GM21390 (cell line): ENCODE data around the gene CIDEC.
"Not testable (repeated sequence)": the region's sequence is repeated elsewhere in the genome, so short reads cannot be mapped to it uniquely, and the experiment has no call there.

Experiments
- ATAC-seq: cut with Tn5 transposase; IDR thresholded peaks from one replicate; pipeline ENCODE4 v1.9.1; 2021; ENCODE audit not compliant: unreplicated experiment

CIDEC gene

DNA sequence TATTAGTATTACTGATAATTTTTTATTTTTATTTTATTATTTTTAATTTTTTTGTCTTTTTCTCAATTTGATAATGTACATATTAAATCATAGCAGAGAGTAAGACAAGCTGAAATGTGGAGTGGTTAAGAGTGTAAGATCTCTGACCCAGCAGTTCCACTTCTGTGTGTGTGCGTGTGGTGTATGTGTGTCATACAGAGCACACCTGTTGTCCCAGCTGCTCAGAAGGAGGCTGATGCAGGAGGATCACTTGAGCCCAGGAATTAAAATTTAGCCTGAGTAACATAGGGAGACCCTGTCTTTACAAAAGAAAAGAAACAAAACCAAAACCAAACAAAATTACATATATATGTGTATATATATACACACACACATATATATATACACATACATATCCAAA is 1.4 kb upstream of the CIDEC start:
- no peak for ATAC-seq

DNA sequence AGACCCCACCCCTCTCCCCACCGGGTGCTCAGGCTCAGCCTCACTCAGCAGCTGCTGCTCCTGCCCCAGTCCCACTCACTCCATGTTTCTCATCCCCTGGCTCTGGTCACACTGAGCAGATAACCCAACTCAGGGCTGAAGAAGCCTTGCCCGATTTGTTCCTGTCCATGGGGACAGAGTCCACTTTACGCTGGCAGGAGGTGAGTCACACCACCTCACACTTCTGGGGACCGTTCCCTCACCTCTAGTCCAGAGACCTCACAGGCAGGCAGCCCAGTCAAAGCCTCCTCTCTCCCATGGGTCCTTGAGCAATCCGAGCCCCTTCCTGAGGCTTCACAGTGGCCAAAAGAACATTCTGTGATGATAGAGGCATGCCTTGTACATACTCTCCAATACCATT is 1.4 kb downstream of the CIDEC start:
- ATAC-seq: no peak

DNA sequence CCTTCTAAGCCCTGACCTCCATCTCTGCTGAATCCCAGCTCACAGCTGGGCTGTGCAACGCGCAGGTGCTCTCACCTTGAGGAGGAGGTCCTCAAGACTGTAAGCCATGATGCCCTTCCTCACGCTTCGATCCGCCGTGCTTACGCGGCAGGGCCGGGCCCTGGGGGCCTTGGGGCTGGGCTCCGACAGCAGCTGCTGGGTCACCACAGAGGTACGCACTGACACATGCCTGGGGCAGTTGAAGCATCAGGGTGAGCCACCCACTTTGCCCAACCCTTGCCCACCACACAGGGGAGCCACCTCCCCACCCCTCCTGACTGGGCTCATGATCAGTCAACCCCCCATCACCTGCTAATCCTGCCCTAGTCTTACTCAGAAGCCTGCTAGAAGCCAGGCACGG is 3.1 kb downstream of the CIDEC start:
- no peak for ATAC-seq

DNA sequence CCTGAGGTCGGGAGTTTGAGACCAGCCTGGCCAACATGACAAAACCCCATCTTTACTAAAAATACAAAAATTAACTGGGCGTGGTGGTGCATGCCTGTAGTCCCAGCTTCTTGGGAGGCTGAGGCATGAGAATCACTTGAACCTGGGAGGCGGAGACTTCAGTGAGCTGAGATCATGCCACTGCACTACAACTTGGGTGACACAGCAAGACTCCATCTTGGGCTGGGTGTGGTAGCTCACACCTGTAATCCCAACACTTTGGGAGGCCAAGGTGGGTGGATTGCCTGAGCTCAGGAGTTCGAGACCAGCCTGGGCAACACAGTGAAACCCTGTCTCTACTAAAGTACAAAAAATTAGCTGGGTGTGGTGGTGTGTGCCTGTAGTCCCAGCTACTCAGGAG is 3.8 kb downstream of the CIDEC start:
- not testable (repeated sequence) for ATAC-seq

DNA sequence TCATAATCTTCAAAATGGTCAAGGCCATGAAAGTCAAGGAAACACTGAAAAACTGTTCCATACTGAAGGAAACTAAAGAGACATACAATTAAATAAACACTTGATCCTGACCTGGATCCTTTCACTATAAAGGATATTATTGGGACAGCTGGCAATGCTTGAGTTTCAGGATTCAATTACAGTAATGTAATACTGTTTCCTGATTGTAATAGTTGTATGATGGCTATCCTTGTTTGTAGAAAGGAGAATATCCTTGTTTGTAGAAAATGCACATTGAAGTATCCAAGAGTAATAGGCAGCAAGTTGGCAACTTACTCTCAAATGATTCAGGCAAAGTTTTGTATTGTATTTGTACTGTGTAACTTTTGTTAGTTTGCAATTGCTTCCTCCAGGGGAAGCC is 4.6 kb downstream of the CIDEC start:
- ATAC-seq: no peak

DNA sequence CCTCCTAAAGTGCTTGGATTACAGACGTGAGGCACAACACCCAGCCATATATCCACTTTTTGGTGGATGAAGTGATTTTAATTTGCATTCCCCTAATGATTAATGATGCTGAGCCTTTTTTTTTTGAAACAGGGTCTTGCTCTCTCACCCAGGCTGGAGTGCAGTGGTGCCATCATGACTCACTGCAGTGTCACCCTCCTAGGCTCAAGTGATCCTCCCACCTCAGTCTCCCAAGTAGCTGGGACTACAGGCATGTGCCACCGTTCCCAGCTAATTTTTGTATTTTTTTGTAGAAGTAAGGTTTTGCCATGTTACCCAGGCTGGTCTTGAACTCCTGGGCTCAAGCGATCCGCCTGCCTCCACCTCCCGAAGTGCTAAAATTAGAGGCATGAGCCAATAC is 8.0 kb downstream of the CIDEC start:
- not testable (repeated sequence) for ATAC-seq

DNA sequence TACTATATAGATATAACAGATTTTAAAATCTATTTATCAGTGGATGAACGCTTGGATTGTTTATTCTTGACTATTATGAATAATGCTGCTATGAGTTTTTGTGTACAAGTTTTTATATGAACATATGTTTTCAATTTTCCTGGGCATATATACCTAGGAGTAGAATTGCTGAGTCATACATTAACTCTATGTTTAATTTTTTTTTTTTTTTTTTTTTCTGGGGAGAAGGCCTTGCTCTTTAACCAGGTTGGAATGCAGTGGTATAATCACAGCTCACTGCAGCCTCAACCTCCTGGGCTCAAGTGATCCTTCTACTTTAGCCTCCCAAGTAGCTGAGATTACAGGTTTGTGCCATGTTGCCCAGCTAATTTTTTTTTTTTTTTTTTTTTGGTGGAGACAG is 9.1 kb downstream of the CIDEC start:
- ATAC-seq: no peak

DNA sequence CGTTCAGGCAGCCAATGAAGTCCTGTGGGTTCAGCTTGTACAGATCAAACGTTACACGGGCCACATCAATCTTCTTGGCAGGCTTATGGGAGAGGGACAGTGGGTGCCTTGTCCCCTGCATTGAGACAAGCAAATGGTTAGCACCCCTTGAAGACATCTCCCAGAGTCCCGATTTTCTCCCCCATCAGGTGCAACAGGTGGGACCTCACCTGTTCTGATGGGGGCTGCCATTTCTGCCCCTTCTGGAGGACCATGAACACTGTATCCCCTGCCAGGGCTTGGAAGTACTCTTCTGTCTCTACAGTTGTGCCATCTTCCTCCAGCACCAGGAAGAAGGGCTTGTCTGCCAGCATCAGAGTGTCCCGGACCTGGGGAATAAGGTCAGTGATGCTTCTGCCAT is 10.1 kb downstream of the CIDEC start:
- ATAC-seq: no peak

DNA sequence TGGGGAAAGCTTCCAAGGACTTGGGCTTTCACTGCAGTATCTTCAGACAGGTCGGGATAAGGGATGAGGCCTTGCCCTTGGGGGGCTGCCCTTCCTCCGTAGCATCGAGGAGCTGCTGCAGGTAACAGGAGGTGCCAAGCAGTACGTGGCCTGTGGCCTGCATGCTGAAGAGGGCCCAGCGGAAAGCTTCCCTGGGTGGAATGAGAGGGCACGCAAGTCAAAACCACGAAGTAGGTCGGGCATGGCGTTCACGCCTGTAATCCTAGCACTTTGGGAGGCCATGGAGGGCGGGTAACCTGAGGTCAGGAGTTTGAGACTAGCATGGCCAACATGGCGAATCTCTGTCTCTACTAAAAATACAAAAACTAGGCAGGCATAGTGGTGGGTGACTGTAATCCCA is 12.9 kb downstream of the CIDEC start:
- no peak for ATAC-seq

DNA sequence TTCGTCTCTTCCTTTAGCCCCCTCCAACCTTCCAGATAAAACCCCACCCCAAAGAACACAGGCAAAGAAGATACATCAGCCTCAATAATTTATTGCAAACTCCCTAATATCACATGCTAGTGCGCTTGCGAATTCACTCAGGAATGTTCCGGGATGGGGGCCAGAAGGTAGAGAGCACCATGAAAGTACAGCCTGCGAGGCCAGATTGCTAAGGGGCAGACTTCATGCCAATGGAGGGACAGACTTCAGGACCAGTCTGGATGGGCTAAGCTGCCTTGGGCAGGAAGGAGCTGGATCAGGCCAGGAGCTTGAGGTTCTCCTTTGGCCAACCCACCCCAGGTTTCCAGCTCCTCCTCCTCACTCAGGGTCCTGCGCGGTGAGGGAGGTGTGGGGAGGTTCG is 13.4 kb downstream of the CIDEC start:
- no peak for ATAC-seq

DNA sequence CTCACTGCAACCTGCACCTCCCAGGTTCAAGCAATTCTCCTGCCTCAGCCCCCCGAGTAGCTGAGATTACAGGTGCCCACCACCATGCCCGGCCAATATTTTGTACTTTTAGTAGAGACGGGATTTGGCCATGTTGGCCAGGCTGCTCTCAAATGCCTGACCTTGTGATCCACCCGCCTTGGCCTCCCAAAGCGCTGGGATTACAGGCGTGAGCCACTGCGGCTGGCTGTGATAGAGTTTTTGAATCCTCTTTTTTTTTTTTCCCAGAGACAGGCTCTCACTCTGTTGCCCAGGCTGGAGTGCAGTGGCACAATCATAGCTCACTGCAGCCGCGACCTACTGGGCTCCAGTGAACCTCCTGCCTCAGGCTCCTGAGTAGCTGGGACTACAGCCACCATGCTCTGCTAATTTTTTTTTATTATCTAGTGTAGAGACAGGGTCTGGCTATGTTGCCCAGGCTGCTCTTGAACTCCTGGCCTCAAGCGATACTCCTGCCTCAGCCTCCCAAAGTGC is 14.9 kb downstream of the CIDEC start:
- not testable (repeated sequence) for ATAC-seq

DNA sequence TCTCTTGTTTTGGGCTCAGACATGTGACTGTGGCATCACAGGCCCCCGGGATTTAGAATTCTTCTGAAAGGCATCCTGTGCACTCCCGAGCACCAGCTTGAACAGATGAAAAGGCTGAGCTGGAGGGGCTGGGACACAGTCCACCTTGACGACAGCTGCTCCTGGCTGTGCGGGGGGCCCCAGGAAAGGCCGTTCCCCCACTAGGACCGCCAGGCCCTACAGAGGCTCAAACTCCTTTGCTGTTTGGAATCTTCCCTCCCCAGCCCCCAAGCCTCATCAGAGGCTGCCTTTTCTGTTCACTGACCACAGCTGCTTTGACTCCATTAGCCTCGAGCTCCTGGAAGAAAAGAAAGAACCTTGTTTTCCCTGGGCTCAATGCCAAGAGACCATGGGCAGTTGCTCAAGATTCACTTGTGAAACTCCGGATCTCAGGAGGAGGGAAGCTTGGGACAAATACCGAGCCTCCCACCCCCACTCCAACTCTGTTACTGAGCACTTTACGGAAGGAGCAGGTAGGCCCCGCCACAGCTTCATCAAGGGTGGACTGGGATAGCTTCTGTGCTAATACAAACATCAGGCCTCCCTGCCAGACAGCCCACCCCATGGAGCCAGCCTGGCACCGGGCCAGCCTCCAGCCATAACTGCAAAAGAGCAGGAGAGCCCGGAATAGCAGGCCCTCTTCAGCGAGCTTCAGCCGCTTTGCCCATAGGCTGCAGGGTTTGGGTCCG is 15.7 kb downstream of the CIDEC start:
- no peak for ATAC-seq

DNA sequence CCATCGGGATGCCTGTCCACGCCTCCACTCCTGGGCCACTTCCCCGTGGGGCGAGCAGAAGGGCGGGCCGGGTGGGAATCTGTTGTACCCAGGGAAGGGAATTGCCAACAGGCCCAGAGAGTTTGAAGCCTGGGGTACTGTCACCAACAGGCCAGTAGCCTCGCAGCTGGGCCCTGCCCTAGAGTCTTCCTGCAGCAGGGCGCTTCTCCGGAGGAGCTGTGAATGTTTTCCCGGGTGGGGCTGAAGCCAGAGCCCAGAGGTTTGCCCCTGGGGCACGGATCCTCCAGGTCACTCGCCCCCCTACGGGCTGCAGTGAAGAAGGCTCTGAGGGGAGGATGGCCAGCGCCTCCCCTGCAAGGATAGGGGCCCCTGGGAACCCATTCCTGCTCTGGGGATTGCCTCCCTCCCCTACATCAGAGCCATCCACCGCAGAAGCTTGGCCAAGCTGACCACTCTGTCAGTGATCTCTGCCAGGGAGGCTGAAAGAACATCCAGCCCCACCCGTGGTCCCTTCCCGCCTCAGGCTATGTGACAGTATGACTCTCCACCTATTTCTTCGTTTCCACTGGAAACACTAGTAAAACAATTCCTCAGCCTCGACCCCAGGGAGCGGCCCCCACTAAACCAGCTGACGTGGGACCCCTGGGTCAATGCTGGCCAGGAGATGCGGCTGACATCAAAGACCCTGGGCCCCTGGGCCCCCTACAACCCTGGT is 16.8 kb downstream of the CIDEC start:
- no peak for ATAC-seq

DNA sequence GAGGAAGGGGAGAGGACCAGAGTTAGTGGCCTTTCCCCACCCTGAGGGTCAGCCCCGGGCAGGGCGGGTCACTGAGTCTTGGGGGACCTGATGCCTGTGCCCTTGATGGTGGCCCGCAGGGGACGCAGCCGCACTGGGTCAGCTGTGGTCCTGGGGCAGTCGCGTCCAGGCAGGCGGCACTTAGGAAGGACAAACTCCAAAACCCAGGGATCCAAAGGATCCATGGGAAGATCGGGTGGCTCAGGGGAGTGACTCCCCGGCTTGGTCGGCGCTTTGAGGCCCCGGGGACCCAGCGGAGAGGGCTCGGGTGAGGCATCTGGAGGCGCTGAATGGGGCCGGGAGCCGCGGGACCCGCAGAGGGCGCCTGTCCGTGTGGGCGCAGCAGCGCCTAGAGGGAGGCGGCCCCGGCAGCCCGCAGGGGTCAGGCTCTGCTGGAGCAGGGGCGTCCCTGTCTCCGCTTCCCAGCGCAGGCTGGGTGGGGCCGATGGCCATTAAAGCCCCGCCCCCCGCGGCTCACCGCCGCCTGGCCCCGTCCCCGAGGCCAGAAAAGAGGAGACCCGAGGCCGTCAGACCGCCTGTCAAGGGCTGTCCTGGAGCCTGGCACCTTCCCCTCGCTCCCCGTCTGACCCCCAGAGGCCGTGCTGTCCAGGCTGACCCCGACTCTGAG is 17.5 kb downstream of the CIDEC start:
- ATAC-seq: no peak

DNA sequence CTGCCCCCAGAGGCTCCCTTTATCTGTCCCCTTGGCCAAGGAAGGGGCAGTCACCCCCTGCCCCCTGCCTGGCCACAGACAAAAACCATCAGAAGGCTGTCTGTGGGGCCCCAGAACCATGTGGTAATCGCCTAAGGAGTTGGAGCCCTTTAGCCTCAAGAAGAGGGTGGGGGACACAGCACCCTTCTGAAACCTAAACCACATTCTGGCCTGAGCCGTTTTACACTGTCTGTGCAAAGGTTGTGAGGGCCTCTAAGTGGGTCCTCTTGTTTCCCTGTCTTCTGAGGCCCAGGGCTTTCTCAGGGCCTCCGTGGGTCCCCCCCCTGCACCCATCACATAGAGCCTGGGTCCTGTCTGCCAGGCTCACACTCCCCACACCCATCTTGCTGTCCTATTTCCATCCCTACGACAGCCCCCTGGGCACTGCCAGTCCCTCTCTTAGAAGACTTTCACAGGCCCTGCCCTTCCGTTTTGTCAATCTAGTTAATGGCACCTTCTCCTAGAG is 18.4 kb downstream of the CIDEC start:
- ATAC-seq: no peak

DNA sequence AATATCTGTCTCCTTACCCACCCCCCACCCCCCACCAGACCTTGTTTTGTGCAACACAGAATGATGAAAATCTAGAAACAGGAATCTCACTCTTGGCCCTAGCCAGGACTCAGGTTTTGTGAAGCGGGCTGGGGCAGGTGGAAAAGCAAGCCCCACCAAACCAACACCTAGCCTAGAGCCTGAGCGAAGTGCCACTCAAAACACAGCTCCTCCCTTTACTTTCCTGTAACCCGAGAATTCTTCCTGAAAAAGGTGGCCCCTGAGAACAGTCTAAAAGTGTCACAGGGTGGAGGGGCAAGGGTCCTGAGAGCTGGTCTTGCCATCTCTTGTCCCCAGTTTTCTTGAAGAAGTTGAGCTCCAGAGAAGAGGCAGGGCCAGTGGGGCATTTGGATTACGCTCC is 18.9 kb downstream of the CIDEC start:
- ATAC-seq: no peak

DNA sequence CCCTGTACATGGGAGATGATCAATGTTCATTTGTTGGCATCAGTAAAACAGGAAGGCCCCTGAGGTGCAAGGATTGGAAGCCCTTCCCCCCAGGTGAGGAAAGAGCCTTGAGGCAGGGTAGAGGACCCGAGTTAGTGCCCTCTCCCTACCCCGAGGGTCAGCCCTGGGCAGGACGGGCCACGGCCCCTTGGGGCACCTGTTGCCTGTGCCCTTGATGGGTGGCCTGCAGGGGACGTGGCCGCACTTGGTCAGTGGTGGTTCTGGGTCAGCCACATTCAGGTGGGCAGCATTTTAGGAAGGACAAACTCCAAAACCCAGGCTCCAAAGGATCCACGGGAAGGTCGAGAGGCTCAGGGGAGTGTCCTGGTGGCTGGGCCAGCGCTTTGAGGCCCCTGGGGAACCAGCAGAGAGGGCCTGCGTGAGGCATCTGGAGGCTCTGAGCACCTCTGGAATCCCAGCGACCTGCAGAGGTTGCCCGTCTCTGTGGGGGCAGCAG is 20.5 kb downstream of the CIDEC start:
- no peak for ATAC-seq

DNA sequence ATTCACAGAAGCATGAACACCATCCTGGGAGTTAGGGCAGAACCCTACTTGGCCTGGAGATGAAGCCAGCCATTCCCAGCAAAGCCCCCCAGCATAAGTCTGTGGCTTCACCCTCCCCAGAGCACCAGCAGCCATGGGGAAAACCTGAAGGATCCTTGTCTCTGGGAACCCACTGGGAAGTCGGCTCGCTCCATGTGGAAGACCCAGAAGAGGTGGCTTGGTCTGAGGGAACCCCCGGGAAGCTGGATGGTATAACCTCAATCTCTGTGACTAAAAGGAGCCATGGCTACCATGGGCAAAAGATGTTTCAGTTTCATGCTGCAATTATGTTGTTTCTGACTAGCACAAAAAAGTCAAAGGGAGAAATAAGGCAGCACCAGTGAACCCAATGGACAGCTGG is 24.5 kb downstream of the CIDEC start:
- no peak for ATAC-seq

DNA sequence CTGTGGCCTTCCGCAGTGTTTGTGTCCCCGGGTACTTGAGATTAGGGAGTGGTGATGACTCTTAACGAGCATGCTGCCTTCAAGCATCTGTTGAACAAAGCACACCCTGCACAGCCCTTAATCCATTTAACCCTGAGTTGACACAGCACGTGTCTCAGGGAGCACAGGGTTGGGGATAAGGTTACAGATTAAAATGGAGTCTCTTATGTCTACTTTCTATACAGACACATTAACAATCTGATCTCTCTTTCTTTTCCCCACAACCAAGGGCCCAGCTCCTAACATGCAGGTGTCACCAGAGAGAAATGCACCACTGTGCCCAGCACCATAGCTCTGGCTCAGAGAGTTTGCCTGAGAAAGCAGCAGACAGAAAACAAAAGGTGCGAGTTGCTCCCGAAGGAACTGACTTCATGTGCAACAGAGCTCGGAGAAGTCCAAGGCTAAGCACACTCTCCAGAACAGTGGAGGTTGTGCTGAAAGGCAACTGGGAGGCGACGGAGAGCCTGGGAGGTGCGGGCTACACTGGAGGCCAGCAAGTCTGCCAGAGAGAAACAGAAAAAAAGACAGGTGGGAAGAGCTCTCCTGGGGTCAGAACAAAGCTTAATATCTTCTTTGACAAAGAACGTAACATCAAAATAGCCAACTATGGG is 25.6 kb downstream of the CIDEC start:
- not testable (repeated sequence) for ATAC-seq

DNA sequence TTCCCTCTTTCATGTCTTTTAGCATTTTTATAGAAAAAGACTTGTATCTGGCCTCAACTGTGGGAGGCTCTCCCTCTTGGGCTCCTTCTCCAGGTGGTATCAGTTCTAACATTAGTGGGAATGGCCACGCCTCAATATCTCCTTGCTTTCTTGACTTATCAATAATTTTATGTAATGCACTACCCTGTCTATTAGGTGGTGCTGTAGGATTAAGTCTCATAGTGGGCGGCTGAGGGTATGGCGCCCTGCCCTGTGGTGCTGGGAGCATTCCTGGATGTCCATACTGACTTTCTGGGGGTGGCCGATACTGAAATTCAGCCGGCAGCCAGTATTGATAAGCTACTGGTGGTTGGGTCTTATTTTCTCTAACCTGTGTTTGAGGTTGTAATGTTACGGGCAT is 27.5 kb downstream of the CIDEC start:
- no peak for ATAC-seq

DNA sequence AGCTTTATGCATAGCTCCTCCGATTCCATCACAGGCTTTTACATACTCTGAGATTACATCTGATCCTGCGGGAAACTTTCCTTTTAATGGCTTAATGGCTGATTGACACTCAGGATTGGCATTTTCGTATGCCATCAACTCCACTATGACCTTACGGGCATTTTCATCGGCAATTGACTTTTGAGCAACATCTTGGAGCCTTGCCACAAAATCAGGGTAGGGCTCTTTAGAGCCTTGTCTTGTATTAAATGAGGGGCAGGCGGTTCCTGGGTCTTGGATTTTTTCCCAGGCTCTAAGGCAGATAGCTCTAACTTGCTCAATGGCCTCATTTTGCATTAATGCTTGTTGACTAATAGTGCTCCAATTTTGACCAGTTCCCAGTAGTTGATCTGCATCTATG is 28.1 kb downstream of the CIDEC start:
- not testable (repeated sequence) for ATAC-seq
